SK-MEL-5 (cell line): Measurements from ENCODE around the gene TFAP2C. TPM values are rescaled to one million over a fixed set of nuclear protein-coding genes. Genes with fewer than 3 reads are reported as not detected.
"Not testable (repeated sequence)": the region's sequence is repeated elsewhere in the genome, so short reads cannot be mapped to it uniquely, and the experiment has no call there.

Experiments used
- DNase-seq: peaks from one replicate; pipeline ENCODE4 v3.0.0-alpha.2; 2016; ENCODE audit warnings: low read depth, low spot score
- in situ Hi-C: cut with HindIII; loops from 2 replicates; pipeline ENCODE4 v1.10.0; 2016; ENCODE audit warnings: low sequenced_read_pairs, high pct_unique_total_duplicates, low pct_unique_long_range_greater_than_20kb
- total RNA-seq: library from RNA; depleted of rRNA; stranded (reverse); fragments of >200 nt; shearing (Covaris generic); gene quantifications from 2 replicates; pipeline ENCODE4 v1.2.3, GENCODE V29; 2014

Gene TFAP2C
- total RNA-seq, 1 experiment from 2014 or later: 2.0 TPM

GRCh38 chr20:56631318-56631989 is 2.3 kb downstream of the TFAP2C start:
- in situ Hi-C loops: no loop called here

GRCh38 chr20:56631990-56632327 is 2.9 kb downstream of the TFAP2C start:
- DNase-seq: no peak
- in situ Hi-C loops: no loop called here

More at GRCh38 chr20:56631318-56631989, 2.3 kb downstream of the TFAP2C start:
- no peak for DNase-seq

- in situ Hi-C loops: no loop called here
- no peak for DNase-seq
These were observed 5.2 kb downstream of the TFAP2C start for GRCh38 chr20:56634307-56634706.

- no peak for DNase-seq
- in situ Hi-C loops: no loop called here
These were observed 5.8 kb downstream of the TFAP2C start for GRCh38 chr20:56634735-56635385.

- no peak for DNase-seq
- in situ Hi-C loops: no loop called here
These were observed 7.6 kb downstream of the TFAP2C start for GRCh38 chr20:56636716-56637115.

GRCh38 chr20:56637576-56637975 is 8.5 kb downstream of the TFAP2C start:
- no peak for DNase-seq
- in situ Hi-C loops: no loop called here

DNA sequence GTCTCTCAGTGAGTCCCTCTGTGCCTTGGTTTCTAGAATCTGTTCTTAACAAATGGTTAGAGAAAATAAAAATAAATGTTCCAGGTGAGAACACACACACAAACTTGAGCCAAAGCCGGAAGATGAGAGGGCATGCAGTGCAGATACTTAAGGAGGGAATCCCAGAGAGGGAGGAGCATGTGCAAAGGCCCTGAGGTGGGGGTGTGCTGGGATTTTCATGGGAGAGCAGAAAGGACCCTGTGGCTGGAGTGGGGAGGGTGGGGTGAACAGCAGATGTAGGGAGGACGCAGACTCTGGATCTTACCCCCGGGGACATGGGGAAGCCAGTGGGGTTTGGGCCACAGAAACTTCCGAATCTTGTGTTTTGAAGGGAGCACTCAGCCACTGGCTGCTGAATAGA is 17.5 kb downstream of the TFAP2C start:
- in situ Hi-C loops: no loop called here
- DNase-seq: no peak

GRCh38 chr20:56653211-56653610 is 24.1 kb downstream of the TFAP2C start:
- DNase-seq: no peak

DNA sequence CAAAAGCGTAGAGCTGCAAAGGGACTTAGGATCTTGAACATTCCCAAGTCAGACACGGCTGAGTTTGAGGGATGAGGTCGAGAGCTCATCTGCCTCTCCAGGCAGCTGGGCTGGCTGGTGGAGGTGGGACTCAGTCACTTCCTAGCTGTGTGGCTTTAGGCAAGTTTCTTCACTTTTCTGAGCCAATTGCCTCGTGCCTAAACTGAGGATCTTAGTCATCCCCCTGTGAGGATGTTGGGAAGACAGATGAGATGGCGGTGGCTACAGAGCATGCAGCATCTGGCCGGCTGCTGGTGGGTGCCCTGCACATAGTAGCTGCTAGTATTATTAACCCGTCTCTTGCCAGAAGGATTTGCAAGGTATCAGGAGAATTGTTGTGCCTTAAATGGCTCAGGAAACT is 27.5 kb downstream of the TFAP2C start:
- peak; percentile 13 for DNase-seq
- in situ Hi-C loops: no loop called here

More at GRCh38 chr20:56653211-56653610, 24.1 kb downstream of the TFAP2C start:
- in situ Hi-C loops: no loop called here

- in situ Hi-C loops: no loop called here
- no peak for DNase-seq
These were observed 28.8 kb downstream of the TFAP2C start for GRCh38 chr20:56657879-56658278.

- DNase-seq, in situ Hi-C loops: not testable (repeated sequence)
These were observed 29.3 kb downstream of the TFAP2C start for GRCh38 chr20:56658341-56658947.

- DNase-seq: no peak
- in situ Hi-C loops: no loop called here
These were observed 34.6 kb downstream of the TFAP2C start for GRCh38 chr20:56663660-56664059.

DNA sequence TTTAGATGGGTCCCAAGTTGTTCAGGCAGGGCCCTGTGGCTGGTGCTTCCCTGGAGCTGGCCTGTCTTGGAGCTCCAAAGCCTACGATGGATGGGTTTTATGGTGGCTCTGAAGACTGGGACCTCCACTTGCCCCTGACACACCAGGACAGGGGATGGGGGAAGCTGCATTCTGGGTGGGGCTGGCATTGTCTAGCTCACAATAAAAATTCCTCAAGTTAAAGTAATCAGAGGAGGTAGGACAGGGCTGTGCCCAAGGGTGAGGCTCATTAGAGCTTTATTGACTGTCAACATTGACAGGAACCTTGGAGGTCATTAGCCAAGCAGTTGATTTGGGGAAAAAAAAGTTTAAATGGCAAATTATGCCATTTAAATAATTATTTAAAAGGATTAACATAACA is 35.7 kb downstream of the TFAP2C start:
- in situ Hi-C loops: no loop called here

GRCh38 chr20:56665806-56666205 is 36.7 kb downstream of the TFAP2C start:
- DNase-seq: no peak
- in situ Hi-C loops: no loop called here

More for the DNA sequence above, 35.7 kb downstream of the TFAP2C start:
- DNase-seq: no peak

DNA sequence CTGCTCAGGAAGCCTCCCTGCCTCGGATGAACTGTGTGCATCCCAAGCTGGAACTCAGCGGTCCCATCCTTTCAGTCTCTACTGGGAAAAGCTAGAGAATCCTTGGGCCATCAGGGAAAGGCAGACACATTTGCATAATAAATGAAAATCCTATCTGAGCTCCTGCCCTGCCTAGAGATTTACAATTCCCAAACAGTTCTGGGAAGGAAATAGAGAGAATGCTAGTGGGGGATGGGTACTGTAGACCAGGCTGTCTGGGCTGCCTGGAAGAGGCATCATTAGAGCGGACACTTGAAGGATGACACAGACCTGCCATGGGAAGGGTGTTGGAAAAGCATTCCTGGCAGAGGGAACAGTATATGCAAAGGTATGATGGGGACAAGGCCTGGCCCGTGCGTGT is 44.3 kb downstream of the TFAP2C start:
- in situ Hi-C loops: no loop called here

GRCh38 chr20:56676001-56676400 is 46.9 kb downstream of the TFAP2C start:
- DNase-seq: no peak
- in situ Hi-C loops: no loop called here

More for the DNA sequence above, 44.3 kb downstream of the TFAP2C start:
- DNase-seq: no peak

- in situ Hi-C loops: no loop called here
- DNase-seq: no peak
These were observed 47.6 kb downstream of the TFAP2C start for GRCh38 chr20:56676679-56677078.

DNA sequence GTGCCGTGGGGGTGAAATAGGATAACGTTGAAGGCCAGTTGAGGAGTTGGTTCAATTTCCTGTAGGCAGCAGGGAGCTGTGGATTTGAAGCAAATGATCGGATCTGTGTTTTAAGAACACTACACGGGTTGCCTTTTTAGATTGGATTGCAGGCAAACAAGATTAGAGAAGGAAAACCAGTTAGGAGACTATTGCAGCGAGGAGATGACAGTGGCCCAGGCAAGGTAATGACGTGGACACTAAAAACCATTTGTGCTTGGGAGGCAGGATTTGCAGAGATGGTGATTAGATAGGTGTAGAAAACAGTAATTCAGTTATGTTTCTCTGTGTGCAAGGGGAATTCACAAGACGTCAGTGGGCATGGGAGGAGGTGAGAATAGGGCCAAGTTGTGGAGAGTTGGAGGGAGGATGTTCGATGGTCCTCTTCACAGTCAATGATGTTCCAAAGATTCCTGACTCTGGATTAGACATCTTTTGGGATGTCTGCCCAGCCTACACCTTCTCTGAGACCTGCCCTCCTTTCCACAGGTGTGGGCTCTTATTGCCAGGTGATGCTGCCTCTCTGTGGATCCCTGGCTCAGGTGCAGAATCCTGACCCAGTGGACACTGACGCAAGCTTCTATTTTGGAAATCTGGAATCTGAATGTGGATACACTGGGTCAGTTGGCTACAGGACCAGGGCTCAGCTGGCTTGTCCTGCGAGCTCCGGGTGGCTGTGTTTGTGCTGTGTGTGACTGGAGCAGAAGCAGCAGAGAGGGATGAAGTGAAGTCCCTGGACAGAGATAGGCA is 54.2 kb downstream of the TFAP2C start:
- in situ Hi-C loops: no loop called here
- no peak for DNase-seq
